K562 treated with DMSO at 1 percent for 24 hours (cell line): ENCODE results near the gene VPS33B. TPM values are rescaled to one million over a fixed set of nuclear protein-coding genes. Genes with fewer than 3 reads are reported as not detected.

ENCODE experiments used
- total RNA-seq: library from RNA; unstranded; fragments of 300-600 nt; gene quantifications from 2 replicates; pipeline ENCODE4 v1.2.3, GENCODE V29; 2022; ENCODE audit warnings: low read depth; ENCODE audit not compliant: insufficient read depth

The VPS33B gene
- 20.4 and 23.3 TPM in 2 replicates for total RNA-seq

DNA sequence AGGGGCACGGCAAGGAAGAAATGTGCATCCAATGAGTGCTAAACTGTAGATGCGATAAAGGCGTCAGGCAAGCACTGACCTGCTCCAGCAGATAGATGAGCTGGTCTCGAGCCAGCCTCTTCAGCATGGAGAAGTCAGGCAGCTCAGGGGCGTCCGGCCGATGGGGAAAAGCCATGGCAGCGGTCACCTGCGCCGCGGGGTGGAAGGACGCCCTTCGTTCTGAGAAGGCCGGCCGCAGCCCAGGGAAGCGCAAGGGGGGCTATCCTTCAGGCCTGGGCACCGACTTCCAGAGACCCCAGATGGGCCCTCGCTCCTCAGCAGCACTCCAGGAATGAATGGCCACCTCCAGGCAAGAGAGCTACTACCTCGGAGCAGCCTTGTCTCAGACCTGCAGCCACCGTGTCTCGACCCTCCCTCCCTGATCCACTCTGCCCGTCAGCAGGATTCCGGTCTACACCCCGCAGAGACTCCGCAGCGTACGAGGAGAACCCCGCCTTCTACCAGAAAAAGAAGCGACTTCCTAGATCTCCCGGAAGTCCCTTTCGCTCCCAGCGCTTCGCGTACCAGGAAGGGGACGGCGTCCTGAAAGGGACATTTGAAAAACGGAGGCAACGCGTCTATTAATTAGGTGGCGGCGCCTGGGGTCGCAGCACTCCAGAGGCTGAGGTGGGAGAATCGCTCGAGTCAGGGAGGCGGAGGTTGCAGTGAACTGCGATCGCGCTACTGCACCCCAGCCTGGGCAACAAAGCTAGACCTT lies at the start of gene VPS33B:
TSS of gene VPS33B (minus strand) at position 520 of the 757 bp plus-strand sequence. CDS start at position 175, 345 bp downstream.

DNA sequence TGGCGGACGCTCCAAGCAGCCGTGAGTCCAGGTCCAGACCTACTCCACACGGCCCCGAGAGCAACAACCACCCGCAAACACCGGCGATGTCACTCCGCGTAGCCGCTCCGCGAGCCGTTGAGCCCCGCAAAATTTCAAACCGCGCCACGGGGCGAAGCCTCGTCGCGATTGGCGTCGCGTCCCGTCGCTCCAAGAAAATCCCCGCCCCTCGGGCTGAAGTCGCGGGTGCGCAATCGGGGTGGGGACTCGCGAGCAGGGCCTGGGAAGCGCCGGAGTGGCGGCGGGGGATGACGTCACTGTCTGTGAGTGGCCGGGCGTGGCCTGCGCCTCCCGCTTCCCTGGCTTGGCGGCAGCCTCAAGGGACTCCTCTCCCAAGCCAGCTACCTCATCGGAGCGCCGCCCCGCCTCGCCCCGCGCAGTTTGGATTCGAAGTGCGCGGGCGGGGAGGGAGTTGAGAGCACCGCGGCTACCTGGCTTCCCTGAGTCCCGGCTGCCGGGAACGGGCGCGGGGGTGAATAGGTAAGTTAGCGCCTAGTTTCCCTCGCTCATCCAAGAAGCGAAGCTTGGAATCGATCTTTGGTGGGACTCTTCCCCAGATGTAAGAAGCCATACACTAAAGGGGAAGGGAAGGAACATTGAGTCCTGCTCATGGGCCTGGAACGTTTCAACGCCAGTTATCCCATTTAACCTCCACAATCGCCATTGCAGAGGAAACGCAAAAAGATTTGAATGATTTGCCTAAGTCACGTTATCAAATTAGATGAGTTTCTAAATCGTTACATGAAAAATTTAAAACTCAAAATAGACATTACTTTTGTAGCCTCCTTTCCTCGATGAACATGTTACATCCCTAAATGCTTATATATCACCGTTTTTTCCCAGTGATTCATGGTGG lies 27.7 kb downstream of the VPS33B start, which contains the start of gene PRC1:
TSS of gene PRC1 (minus strand) at position 119 of the 895 bp plus-strand sequence. CDS start at position 1, 118 bp downstream.

DNA sequence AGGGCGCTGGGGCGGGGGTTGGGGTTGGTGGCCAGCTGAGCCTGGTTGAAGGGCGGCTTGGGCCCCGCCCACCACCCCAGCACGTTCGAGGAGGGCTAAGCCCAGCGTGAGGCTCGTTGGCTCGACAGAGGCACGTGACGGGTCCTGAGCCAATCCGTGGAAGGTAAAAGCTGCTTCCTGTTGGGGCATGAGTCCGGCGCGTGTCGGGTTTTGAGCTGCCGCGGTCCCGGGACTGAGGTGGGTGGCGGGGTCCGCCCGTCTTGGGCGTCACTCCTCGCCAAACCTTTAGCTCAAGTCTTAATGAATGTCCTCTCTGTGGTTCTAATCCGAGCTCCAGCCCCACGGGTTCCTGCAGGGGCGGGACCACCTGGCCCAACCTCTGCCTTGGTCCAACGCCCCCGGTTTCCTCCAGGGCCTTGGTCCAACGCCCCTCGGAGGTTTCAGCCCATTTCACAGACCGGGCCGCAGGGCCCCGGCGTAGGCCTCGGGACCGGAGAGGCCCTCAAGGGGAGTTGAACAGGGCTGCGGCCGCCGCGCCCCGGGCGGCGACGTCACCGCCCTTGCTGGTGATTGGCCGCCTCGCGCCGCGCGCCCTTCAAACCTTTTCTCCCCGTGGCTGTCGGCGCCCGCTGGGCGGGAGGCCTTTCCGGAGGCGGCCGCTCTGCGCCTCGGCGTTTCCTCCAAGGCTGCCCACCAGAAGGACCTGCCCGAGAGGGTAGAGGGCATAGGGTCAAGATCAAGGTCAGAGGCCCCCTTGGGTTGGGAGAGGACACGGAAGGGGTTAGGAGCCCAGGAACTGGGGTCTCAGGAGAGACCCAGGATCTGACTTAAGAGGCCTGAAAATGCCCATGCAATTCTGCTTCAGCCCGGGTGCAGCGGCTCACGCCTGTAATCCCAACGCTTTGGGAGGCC lies 67.4 kb downstream of the VPS33B start, which contains the start of gene RCCD1:
TSS of gene RCCD1 (plus strand) at position 173 of the 912 bp plus-strand sequence. CDS start 1,851 bp downstream, outside the sequence.

Other genes with a start within 250 kb of the VPS33B start
- 122 and 128 TPM in 2 replicates for gene FURIN, start 154.0 kb downstream of the VPS33B start, total RNA-seq
- gene FES, start 138.1 kb downstream of the VPS33B start, total RNA-seq = 5.5 and 5.7 TPM in 2 replicates
- 88.4 and 96.7 TPM in 2 replicates for gene MAN2A2, start 119.3 kb downstream of the VPS33B start, total RNA-seq
- 25.5 and 26.9 TPM in 2 replicates for gene HDDC3, start 90.0 kb downstream of the VPS33B start, total RNA-seq
- 92.9 and 101 TPM in 2 replicates for gene UNC45A, start 87.3 kb downstream of the VPS33B start, total RNA-seq
- gene RCCD1, start 67.7 kb downstream of the VPS33B start, total RNA-seq = 42.8 and 47.4 TPM in 2 replicates
- 141 and 143 TPM in 2 replicates for gene PRC1, start 28.1 kb downstream of the VPS33B start, total RNA-seq
- 0.21 and 0.29 TPM in 2 replicates for gene SV2B, start 77.7 kb upstream of the VPS33B start, total RNA-seq